Measurements from ENCODE around the gene PLCL2.

DNA sequence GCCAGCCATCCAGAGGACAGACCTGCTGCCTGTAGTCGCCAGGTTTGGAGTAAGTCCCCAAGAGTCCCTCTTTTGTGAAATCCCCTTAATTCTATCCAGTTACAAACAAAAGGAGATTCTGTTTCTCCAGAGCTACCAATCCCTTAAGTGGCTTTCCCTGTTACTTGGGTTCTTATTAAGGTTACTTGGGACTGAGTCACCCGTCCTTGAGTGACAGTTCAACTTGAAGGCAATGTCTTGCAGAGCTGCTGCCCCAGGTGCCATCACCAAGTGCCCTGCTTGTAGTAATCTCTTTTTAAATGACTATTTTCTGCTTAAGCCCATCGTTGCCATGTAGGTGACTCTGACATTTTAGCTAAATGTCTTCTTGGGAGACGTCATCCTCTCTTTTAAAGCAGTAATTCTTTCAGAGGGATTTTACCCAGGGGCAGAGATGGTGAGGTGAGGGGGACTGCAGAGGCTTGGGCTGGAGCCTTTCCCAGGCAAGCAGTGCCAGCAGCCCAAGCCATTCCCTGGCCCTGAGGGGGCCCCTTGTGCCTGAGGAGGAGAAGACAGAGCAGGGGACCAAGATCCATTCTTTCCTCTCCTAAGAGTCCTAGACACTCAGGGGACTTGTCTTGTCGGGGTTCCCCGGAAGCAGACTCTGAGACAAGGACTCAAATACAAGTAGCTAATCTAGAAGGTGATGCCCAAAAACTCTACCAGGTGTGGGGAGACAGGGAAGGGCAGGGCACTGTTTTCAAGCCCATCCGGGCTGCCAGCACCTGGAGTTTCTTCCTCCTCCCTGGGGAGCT, 253.7 kb downstream of the PLCL2 start:
- TF ChIP-seq POLR2A (IDR thresholded peaks at IDR 0.05; ENCODE audit: extremely low read depth, insufficient read length), result no peak
- TF ChIP-seq, protein P1, sequence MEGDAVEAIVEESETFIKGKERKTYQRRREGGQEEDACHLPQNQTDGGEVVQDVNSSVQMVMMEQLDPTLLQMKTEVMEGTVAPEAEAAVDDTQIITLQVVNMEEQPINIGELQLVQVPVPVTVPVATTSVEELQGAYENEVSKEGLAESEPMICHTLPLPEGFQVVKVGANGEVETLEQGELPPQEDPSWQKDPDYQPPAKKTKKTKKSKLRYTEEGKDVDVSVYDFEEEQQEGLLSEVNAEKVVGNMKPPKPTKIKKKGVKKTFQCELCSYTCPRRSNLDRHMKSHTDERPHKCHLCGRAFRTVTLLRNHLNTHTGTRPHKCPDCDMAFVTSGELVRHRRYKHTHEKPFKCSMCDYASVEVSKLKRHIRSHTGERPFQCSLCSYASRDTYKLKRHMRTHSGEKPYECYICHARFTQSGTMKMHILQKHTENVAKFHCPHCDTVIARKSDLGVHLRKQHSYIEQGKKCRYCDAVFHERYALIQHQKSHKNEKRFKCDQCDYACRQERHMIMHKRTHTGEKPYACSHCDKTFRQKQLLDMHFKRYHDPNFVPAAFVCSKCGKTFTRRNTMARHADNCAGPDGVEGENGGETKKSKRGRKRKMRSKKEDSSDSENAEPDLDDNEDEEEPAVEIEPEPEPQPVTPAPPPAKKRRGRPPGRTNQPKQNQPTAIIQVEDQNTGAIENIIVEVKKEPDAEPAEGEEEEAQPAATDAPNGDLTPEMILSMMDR (IDR thresholded peaks at IDR 0.05; ENCODE audit: low read depth, low read length), result no peak

All from NB4 (cell line).